HG02970 (cell line): Measurements from ENCODE around the gene DNM2.
A peak's percentile ranks its signal among the peaks of the same experiment; 100 is the strongest.
"Not testable (repeated sequence)": the region's sequence is repeated elsewhere in the genome, so short reads cannot be mapped to it uniquely, and the experiment has no call there.

ENCODE experiments used
- ATAC-seq: cut with Tn5 transposase; IDR thresholded peaks from one replicate; pipeline ENCODE4 v1.9.1; 2021; ENCODE audit warnings: mild to moderate bottlenecking, moderate library complexity, moderate number of reproducible peaks; ENCODE audit not compliant: unreplicated experiment, low FRiP score

DNM2 gene

DNA sequence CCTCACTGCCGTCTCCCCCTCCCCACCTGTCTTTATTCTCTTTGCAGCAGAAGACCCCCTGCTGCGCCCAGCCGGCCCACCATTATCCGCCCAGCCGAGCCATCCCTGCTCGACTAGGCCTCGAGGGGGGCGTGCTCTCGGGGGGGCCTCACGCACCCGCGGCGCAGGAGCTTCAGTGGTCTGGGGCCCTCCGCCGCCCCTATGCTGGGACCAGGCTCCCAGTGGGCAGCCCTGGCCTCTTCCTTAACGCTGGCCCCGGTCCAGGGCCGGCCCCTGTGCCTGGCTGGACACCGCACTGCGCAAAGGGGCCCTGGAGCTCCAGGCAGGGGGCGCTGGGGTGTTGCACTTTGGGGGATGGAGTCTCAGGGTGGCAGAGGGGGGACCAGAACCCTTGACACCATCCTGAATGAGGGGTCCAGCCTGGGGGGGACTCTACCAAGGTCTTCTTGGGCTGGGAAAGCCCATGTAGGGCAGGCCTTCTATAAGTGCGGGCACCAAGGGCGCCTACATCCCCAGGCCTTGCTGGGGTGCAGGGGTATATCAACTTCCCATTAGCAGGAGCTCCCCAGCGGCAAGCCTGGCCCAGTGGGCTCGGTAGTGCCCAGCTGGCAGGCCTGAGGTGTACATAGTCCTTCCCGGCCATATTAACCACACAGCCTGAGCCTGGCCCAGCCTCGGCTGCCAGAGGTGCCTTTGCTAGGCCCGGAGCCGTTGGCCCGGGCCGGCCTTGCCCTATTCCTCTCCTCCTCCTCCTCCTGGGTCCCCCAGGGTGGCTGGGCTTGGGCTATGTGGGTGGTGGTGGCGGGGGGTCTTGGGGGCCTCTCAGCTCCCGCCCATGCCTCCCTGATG lies 113.3 kb downstream of the DNM2 start:
- ATAC-seq: no peak

DNA sequence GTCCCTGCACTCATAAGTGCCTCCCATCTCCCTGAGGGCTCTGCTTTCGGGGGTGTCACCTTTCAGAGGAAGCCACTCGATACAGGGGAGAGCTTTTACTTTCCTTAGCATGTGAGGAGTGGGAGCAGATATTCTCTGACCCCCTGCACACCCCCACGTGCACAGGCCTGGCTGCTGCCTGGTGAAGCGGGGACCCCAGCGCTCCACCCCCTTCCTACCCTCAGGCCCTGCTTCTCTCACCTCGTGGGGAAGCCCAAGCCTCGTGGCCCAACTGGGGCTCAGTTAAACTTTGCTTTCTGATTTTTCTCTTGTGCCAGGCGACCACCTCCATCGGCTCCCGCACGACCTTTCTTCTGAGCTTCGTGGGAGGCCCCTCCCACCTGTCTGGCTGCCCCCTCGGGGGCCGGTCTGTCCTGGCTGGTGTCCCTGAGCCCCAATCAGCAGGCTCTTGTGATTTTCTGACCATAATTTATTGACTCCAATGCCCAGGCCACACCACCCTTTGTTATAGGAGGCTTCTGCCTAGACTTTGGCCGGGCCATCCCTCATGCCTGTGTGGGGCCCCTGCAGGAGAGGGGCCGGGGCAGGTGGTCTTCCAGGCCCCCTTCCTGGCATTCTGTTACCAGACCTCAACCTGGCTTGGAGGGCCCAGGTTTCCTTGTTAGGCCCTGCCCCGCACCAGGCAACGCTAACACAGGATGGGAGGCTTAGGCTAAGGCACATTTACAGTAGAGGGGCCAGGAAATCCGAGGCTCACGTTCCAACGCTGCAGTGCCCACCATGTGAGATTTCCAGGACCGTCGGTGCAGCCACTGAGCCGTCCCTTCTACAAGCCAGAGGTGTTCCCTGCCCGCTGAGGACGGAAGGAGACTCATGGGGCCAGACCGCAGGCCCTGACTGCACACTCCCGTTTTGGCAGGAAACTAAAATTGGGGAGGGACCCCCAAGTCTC lies 114.4 kb downstream of the DNM2 start:
- ATAC-seq: no peak

DNA sequence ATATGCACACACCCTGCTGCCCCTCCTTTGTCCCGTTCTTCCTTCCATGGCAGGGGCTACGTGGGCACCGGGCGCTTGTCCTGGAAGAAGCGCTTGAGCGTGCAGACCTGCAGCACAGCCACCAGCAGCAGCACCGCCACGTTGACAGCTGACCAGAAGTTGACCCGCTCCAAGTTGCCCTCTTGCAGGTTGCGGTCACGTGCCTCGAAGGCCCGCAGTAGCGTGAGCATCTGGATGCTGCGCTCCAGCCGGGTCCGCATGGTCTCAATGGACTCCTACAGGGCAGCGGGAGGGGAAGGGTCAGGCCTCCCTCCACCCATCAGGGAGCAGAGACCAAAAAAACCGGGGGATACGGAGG lies 115.0 kb downstream of the DNM2 start:
- no peak for ATAC-seq

DNA sequence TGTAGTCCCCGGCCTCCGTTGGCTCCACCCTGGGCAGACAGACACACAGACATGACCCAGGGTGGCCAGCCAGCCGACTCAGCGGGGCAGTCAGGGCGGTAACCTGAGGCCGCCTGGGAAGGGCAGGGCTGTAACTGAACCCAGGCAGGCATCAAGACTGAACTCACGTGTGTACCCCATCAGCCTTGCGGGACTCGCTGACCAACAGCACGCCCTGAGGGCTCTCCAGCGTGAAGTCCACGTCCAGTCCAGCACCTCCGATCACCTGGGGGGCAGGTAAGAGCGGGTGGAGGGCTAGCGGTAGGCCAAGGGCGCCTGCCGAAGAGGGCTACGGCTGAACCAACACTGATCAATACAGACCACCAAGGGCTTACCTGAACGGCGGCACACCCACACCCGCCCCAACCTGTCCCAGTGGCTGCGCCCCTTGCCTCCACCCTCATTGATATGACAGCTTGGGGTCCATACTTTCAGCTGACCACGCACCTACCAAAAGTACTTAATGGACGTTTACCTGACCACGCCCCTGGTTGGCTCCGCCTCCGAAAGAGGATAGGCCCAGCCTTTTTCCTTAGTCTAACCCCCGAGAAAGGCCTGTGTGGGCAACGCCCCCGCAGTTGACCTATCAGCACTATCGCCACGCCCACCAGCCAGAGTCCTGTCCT lies 117.3 kb downstream of the DNM2 start:
- no peak for ATAC-seq

DNA sequence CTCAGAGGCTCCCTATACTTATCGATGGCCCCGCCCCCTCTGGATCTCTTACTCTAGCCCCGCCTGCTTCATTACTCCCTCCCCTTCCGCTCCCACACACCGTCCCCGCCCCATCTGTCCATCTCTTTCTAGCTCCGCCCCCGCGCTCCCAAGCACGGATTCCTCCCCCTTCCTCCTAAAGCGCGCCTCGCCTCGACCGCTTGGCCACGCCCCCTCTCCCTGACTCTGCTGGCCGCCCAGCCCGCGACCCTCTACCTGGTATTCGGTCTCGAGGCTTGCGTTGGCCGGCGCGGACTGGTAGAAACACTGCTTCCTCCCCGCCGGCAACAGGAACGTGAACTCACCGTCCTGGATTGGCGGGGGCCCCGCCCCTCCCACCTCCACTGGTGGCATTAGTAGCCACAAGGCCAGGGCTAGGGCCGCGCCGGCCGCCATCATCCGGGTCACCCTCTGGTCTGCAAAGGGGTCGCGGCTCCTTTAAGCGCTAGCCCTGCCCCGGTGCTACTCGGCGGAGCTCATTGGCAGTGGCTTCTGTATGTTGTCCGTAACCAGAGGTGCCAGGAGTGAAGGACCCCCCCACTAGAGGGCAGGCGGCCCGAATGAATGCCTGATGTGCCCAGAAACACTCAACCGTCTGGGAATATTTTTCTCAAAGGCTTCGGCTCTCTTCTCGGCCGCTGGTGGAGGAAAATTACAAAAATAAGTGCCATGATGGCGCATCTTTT lies 118.0 kb downstream of the DNM2 start, which contains the start of gene TMED1:
Gene TMED1, minus strand, starts transcription at position 459 of the 725 bp plus-strand sequence. Its CDS starts 21 bp downstream, at position 438.
- ATAC-seq: peak; percentile 78

DNA sequence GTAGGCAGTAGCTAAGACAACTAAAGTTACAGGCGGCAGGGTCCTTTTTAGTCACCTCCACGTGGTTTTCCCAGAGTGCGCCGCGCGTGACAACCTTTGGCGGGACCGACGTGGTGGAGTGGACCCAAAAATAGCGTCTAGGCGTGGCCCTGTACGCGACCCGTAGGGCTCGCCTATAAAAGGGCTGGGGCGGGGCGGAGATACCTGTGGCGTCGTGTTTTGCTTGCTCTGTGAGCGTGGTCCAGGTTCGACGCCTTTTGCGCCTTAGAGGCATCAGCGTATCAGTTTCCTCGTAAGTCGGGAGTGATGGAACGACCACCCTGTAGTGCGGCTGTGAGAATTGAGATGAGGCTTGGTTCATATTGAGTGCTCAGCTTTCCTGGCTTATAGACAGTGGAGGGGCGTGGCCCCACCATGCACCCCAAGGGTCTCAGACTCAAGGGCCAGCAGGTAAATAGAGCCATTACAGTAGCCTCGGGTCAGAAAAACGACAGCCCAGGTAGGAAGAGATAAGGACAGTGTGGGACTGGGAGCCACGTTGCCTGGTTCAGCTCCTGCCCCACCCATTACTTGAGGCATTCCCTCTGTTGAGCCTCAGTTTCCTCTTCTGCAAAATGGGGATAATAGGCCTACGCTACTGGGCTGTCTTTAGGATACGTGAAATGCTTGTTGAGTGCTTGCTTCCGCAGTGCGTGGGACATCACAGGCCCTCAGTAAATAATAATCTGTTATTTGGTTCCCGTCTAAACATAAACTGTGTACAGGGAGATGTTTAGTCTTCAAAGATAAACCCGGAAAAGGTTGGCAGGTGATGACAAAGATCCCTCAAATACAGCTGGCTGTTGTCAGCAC lies 118.8 kb downstream of the DNM2 start:
- ATAC-seq: peak; percentile 21

DNA sequence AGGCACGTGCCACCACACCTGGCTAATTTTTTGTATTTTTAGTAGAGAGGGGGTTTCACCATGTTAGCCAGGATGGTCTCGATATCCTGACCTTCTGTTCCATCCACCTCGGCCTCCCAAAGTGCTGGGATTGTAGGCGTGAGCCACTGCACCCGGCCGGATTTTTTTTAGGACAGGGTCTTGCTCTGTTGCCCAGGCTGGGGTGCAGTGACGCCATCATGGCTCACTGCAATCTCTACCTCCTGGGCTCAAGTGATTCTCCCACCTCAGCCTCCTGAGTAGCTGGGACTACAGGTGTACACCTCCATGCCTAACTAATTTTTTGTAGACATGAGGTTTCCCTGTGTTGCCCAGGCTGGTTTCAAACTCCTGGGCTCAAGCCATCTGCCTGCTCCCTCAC lies 119.8 kb downstream of the DNM2 start:
- ATAC-seq: not testable (repeated sequence)

DNA sequence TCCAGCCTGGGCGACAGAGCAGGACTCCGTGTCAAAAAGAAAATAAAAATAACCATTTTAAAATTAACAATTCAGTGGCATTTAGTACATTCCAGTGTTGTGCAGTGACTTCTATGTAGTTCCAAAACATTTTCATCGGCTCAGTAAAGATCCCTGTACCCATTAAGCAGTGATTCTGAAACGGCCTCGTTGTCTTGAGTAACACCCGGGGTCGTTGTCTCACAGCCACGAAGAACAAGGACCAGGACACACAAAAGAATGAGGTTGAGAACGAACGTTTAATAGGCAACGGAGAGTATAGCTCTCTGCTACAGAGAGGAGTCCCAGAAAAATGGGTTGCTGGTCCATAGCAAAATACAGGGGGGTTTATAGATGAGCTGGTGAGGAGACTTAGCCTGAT lies 120.5 kb downstream of the DNM2 start:
- ATAC-seq: no peak

DNA sequence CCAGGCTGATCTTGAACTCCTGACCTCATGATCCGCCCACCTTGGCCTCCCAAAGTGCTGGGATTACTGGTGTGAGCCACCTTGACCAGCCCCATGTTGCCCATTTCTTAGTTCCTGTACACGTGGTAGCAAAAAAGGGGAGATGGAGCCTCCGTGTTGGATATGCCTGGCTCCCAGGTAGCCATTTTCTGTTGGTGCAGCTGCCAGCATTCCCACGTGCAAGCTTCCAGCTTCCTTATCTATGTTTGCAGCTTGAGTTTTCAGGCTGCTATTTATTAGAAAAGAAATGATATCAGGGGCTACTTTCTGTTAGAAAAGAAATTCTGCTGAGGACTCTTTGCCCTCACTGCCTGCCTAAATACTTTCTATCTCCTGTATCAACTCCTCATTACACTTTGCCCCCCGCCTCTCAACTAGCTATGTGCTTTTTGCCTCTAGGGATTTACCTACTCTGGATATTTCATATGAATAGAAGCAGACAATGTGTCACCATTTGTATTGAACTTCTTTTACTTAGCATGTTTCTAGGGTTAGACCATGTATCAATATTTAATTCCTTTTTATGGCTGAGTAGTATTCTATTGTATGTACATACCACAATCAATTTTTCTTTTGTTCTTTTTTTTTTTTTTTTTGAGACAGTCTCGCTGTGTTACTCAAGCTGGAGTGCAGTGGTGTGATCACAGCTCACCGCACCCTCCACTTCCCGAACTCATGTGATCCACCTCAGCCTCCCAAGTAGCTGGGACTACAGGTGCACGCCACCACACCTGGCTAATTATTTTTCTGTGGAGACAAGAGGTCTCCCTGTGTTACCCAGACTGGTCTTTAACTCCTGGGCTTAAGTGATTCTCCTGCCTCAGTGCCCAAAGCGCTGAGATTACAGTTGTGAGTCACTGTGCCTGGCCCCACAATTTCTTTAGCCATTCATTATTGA lies 121.5 kb downstream of the DNM2 start:
- no peak for ATAC-seq

DNA sequence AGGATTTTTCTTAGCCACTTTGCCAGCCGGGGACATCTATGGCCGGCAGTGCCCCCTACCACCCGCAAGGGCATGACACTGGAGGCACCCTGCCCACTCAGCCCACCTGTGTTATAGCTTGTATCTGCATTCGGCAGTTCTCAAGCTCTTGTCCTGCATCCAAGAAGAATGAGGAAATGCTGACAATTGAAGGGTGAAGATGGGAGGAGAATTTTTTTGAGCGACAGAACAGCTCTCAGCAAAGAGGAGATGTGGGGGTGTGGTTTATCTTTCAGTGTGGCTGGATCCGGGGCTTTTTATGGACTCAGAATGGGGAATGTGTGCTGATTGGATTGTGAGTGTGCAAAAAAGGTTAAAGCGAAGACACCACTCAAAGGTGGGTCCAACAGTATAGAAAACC lies 124.9 kb downstream of the DNM2 start:
- no peak for ATAC-seq

DNA sequence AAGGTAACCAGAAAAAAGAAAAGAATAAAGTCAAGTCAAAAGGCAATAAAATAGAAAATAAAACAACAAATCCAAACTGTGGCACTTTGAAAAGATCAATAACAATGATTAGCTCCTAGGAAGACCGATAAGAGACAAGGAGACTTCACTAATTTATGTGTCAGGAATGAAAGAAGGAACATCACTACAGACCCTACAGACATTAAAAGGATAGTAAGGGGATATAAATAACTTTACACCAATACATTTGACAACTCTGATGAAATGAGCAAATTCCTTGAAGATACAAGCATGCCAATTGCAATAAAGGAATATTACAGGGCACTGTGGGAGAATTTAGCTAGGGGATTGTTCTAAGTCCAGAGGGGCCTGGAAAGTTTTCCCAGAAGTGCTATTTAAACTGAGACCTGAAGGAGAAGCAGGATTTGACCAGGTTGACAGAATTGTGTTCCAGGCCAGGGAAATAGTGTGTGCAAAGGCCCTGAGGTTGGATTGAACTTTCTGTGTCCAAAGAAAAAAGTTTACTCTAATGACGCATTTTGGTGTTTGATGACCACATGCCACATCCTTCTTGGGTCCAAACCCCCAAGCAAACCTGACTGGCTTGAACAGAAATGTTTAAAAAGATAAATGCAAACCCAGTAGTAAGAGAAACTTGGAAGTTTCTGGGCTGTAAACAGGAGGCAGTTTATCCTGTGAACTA lies 128.8 kb downstream of the DNM2 start:
- ATAC-seq: no peak

DNA sequence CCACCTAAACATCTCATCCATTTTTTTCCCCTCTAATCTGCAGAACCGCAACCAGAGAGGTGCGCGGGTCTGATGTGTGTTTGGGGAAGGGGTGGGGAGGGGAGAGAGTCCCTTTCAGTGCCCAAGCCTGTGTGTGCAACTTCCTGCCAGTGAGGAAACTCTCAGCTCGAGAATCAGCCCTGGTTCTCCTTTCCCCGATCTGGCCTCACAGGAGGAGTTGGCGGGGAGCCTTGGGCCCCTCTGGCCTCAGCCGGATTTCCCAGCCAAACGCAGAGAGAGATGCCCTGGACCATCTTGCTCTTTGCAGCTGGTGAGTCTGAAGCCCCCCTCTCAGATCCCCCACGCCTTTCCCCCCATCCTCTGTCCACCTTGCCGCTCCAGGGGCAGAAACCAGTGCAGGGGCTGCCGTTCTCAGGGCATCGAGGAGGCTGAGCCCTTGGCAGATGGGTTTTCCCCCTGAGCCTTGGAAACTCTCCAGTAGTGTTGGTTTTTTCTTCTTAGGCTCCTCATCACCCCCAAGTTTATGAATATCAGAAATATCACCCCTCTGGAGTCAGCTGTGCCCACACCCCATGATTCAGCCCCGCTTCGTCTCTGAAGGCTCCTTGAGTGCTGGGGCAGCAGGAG lies 130.5 kb downstream of the DNM2 start, which contains the start of gene C19orf38:
Gene C19orf38, plus strand, starts transcription at position 186 of the 627 bp plus-strand sequence. Its CDS starts 94 bp downstream, at position 280.
- ATAC-seq: no peak

DNA sequence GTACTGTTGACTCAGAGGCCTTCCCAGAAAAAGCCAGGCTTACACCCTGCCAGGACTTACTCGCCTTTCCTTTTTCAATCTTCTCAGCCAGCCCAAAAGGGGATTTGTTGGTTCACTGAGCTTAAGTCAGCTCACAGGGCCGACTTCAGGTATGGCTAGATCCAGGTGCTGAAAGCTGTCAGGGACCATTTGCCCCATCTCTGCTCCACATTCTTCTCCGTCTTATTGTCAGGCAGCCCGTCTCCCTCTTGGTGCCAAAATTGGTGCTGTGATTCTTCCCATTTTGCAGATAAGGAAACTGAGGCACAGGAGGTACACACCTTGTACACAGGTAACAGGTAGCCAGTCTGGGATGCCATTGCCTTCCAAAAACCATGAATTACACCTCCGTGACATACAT lies 132.8 kb downstream of the DNM2 start:
- ATAC-seq: no peak

DNA sequence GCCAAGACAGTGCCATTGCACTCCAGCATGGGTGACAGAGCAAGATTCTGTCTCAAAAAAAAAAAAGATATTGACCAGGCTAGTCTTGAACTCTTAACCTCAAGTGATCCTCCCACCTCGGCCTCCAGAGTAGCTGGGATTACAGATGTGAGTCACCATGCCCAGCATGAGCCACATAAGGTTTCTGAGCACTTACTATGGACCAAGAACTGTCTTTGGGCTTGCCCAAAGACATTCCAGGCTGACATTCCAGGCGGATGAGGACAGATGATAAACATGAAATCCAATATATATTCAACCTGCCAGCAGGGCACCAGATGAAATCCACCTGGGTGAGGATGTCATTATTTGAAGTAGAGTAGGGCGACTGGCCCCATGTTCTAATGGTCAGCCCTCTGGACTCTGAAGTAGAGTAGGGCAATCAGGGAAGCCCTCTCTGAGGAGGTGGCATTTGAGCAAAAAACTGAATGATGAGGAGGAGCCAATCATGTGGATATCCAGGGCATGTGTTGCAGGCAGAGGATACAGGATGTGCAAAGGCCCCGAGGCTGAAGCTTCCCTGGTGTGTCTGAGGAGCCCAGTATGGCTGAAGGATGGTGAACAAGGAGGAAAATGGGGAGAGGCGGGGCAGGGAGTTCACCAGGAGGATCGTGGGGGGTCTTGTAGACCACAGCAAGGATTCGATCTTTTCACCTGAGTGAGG lies 134.4 kb downstream of the DNM2 start:
- no peak for ATAC-seq

DNA sequence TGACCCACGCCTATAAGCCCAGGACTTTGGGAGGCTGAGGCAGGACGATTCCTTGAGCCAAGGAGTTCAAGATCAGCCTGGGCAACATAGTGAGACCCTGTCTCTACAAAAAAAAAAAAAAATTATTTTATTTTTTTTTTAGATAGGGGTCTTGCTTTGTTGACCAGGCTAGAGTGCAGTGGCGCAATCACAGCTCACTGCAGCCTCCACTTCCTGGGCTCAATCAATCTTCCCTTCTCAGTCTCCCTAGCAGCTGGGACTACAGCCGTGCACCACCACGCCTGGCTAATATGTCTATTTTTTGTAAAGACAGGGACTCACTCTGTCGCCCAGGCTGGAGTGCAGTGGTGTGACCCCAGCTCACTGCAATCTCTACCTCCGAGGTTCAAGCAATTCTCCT lies 135.1 kb downstream of the DNM2 start:
- ATAC-seq: no peak

DNA sequence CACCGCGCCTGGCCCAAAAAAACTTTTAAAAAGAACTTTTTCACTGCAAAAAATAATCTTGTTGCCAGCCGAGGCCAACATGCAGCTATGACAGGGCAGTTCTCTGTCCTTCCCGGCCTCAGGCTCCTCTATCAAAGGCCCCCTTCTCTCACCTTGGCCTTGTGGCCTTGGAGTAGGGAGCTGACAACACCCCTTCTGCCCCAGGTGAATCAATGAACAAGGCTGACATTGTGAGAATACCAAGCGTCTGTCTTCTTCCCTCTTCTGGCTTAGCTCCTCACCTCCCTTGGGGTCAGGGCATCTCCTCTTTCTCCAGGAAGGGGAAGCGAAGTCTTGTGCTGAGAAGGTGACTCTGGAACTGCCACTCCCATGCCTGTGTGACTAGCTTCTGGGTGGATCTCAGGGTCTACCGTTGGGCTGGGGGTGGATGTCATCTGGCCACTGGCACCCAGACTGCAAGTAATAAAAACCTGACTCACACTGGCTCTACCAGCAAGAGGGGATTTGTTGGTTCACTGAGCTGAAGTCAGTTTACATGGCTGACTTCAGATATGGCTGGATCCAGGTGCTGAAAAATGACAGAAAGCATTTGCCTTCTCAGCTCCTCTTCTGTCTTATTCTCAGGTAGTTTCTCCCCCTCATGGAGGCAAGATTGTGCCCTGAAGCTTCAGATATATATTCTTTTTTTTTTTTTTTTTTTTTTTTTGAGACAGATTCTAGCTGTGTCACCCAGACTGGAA lies 136.6 kb downstream of the DNM2 start:
- ATAC-seq: no peak
